Epithelial cell of esophagus (primary cell): ENCODE measurements around the gene HES4.

Experiments
- DNase-seq: peaks from one replicate; pipeline ENCODE4 v3.0.0; 2010; ENCODE audit warnings: low read depth
- H3K4me3 ChIP-seq: 2 replicates; pipeline ENCODE4 v1.5.1; 2011; ENCODE audit warnings: mild to moderate bottlenecking, low read length, control low read depth
- CTCF ChIP-seq: IDR thresholded peaks from 2 replicates; pipeline ENCODE4 v1.5.1; 2011; ENCODE audit warnings: low read depth, mild to moderate bottlenecking, low read length, control low read depth, inconsistent platforms; ENCODE audit not compliant: insufficient read depth; ENCODE audit errors: missing control alignments

The HES4 gene

DNA sequence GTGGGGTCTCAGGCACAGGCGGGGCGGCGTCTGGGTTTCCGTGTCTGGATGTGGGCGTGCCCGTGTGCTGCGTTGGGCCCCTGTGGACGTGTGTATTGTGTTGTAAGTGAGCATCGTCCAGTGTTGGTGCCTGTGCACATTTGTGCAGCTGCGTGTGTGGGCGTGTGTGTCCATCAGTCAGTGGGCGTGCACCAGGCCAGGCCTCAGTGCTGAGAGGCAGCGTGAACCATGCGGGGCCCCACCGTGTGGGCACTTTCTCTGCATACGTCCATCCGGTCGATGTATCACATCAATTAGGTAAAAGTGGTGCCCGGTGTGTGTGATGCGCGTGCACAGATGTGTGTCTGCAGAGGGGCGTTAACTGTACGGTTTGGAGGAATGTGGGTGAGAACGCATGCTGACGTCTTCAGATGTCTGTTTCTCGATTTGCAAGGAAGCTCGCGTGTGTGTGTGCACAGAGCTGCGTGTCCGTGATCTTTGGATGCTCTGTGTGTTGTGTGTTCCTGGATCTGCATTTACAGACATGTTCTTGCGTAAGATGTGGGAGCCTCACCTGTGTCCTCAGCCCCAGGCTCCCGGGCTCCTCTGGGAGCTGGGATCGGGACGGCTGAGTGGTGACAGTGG is 44.7 kb upstream of the HES4 start:
- no peak for TF ChIP-seq CTCF
- no peak for DNase-seq
- no peak overlapping the region for H3K4me3 ChIP-seq

GRCh38 chr1:1043921-1044320 is 44.0 kb upstream of the HES4 start:
- no peak for TF ChIP-seq CTCF
- DNase-seq = no peak
- H3K4me3 ChIP-seq = no peak overlapping the region

- no peak for TF ChIP-seq CTCF
- H3K4me3 ChIP-seq = no peak overlapping the region
- DNase-seq = no peak
These were observed 43.5 kb upstream of the HES4 start for GRCh38 chr1:1043411-1043810.

DNA sequence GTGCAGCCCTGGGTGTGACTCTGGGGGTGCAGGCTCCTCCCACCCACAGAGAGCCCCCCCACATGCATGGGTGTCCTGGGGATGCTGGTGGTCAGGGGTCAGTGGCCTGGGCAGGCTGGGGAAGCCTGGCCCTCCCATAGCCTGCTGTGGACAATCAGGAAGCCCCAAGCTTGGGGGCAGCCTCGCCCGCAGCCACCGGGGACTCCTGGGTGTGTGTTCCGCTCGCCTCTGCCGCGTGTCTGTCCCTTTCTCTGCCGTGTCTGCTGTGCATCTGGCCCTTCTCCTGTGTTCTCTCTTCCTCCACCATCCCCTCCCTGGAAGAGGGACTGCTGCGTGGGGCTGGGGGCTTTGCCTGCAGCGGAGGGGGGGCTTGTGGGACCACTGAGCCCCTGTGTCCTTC is 42.9 kb upstream of the HES4 start:
- TF ChIP-seq CTCF = no peak
- no peak for DNase-seq
- H3K4me3 ChIP-seq = no peak overlapping the region

- no peak for TF ChIP-seq CTCF
- DNase-seq = no peak
- H3K4me3 ChIP-seq = no peak overlapping the region
These were observed 42.0 kb upstream of the HES4 start for GRCh38 chr1:1041873-1042272.

- no peak for DNase-seq
- H3K4me3 ChIP-seq = no peak overlapping the region
- no peak for TF ChIP-seq CTCF
These were observed 41.2 kb upstream of the HES4 start for GRCh38 chr1:1041092-1041523.
